Motor neuron (in vitro differentiated cells): Measurements from ENCODE around the gene LEFTY2. TPM values are rescaled to one million over a fixed set of nuclear protein-coding genes. Genes with fewer than 3 reads are reported as not detected.
"Not testable (repeated sequence)": the region's sequence is repeated elsewhere in the genome, so short reads cannot be mapped to it uniquely, and the experiment has no call there.

Experiments
- ATAC-seq, 8 experiments: fragments of 200-7000 bp; cut with Tn5 transposase; replicated peaks in 6 of 8; 2 replicates each; pipeline ENCODE4 v1.8.0; 2021; ENCODE audit warnings: mild to moderate bottlenecking in 8 of 8, moderate library complexity in 8 of 8
- H3K27ac ChIP-seq, 2 donors: fragments of 250-450 bp; sonication (Bioruptor Pico); 2 replicates each; pipeline ENCODE4 v1.9.0; 2021; ENCODE audit warnings: antibody characterized with exemption in 2 of 2, mild to moderate bottlenecking in 2 of 2, moderate library complexity in 1 of 2
- H3K4me1 ChIP-seq, 2 donors: fragments of 250-450 bp; sonication (Bioruptor Pico); replicated peaks in 1 of 2; 2 replicates each; pipeline ENCODE4 v1.6.1; 2021; ENCODE audit warnings: antibody characterized with exemption in 2 of 2, mild to moderate bottlenecking in 2 of 2, moderate library complexity in 1 of 2
- H3K4me3 ChIP-seq, 5 donors: fragments of 250-450 bp; sonication (Bioruptor Pico); 2 replicates each; pipeline ENCODE4 v1.9.0; 2021; ENCODE audit warnings: antibody characterized with exemption in 5 of 5, mild to moderate bottlenecking in 5 of 5, moderate library complexity in 4 of 5
- WGBS, 10 experiments: fragments of 450-650 bp; shearing (Covaris generic); methylation state at CpG; one replicate each; pipeline ENCODE4 v1.0.0; 2022; 5-methylcytosine and 5-hydroxymethylcytosine counted together
- in situ Hi-C, 9 experiments: fragments of 400-800 bp; cut with MboI; loops; one replicate each; pipeline ENCODE4 v1.15.0; 2021; ENCODE audit warnings: low sequenced_read_pairs in 9 of 9, low pct_unique_long_range_greater_than_20kb in 2 of 9; ENCODE audit not compliant: unreplicated experiment in 9 of 9
- total RNA-seq, 8 experiments: library from RNA; unstranded; fragments of 300-600 nt; gene quantifications; 2 replicates each; pipeline versions ENCODE4 v1.2.3 to v1.2.4, GENCODE V29; 2022

Gene LEFTY2
- total RNA-seq, 8 experiments from 2014 or later: 0.13 to 36.6 (median 0.63) TPM; not detected in 1

GRCh38 chr1:225970592-225971157, 29.7 kb upstream of the LEFTY2 start:
- H3K27ac ChIP-seq, H3K4me3 ChIP-seq, ATAC-seq, H3K4me1 ChIP-seq: not testable (repeated sequence)
- in situ Hi-C loops: loop anchor here in 3 of 9 experiments (10.0 kb wide), 1 partner anchor 496 kb away; no protein-coding TSS in a partner anchor
- WGBS, 10 experiments: 67 to 100% (median 86%) methylated on average over 2 to 14 of the region's 16 CpGs; no CpG with 5 or more reads in 2 of the 10 experiments

- in situ Hi-C loops: loop anchor here in 3 of 9 experiments (10.0 kb wide), 1 partner anchor 495 kb away; no protein-coding TSS in a partner anchor
- no CpG with 5 or more reads among the region's 28 CpGs for WGBS, 10 experiments
- not testable (repeated sequence) for H3K4me1 ChIP-seq, H3K4me3 ChIP-seq, H3K27ac ChIP-seq, ATAC-seq
Observed at GRCh38 chr1:225969751-225970150, 28.7 kb upstream of the LEFTY2 start.

- H3K27ac ChIP-seq: no peak overlapping the region
- H3K4me3 ChIP-seq: no peak overlapping the region
- WGBS, 10 experiments: 7 to 100% (median 85%) methylated on average over 1 to 5 of the region's 5 CpGs; no CpG with 5 or more reads in 2 of the 10 experiments
- peaks cover 0 to 5% of the 10 kb centered on the region in 2 donors for H3K4me1 ChIP-seq
- in situ Hi-C loops: no loop called here
- no peak for ATAC-seq
Observed at GRCh38 chr1:225965231-225965630, 24.2 kb upstream of the LEFTY2 start.

GRCh38 chr1:225963735-225964530, 22.9 kb upstream of the LEFTY2 start:
- peaks cover 0 to 3% of the 10 kb centered on the region in 2 donors for H3K4me1 ChIP-seq
- H3K4me3 ChIP-seq: no peak overlapping the region
- in situ Hi-C loops: no loop called here
- no peak overlapping the region for H3K27ac ChIP-seq
- no peak for ATAC-seq
- WGBS, 10 experiments: 66 to 95% (median 87%) methylated on average over 3 to 11 of the region's 15 CpGs; no CpG with 5 or more reads in 1 of the 10 experiments

- in situ Hi-C loops: no loop called here
- ATAC-seq: peak in 5 of 8 experiments; percentile 19 to 92 (median 80)
- Histone ChIP-seq H3K27ac (no peak overlapping the region), H3K4me1 (no peaks in the 10 kb centered on the region), H3K4me3 (no peak overlapping the region)
- WGBS, 10 experiments: 15 to 80% (median 46%) methylated on average over 3 to 16 of the region's 21 CpGs; no CpG with 5 or more reads in 3 of the 10 experiments
Observed at GRCh38 chr1:225962440-225962975, 21.5 kb upstream of the LEFTY2 start.

GRCh38 chr1:225961659-225962439, 20.8 kb upstream of the LEFTY2 start:
- no peaks in the 10 kb centered on the region for H3K4me1 ChIP-seq
- H3K4me3 ChIP-seq: no peak overlapping the region
- WGBS, 10 experiments: 51 to 92% (median 86%) methylated on average over 5 to 20 of the region's 20 CpGs; no CpG with 5 or more reads in 1 of the 10 experiments
- in situ Hi-C loops: no loop called here
- H3K27ac ChIP-seq: no peak overlapping the region
- no peak for ATAC-seq

- ATAC-seq: no peak
- H3K27ac ChIP-seq: no peak overlapping the region
- WGBS, 10 experiments: 20 to 94% (median 71%) methylated on average over 1 to 2 of the region's 3 CpGs; no CpG with 5 or more reads in 1 of the 10 experiments
- in situ Hi-C loops: no loop called here
- no peak overlapping the region for H3K4me3 ChIP-seq
- no peaks in the 10 kb centered on the region for H3K4me1 ChIP-seq
Observed at GRCh38 chr1:225958041-225958440, 17.0 kb upstream of the LEFTY2 start.

- ATAC-seq: no peak
- Histone ChIP-seq H3K4me3 (no peak overlapping the region), H3K27ac (no peak overlapping the region), H3K4me1 (no peaks in the 10 kb centered on the region)
- 67 to 100% (median 82%) methylated on average over 1 of the region's 1 CpG; no CpG with 5 or more reads in 6 of the 10 experiments for WGBS, 10 experiments
- in situ Hi-C loops: no loop called here
Observed at GRCh38 chr1:225954753-225955152, 13.7 kb upstream of the LEFTY2 start.

- in situ Hi-C loops: no loop called here
- no peak overlapping the region for H3K4me3 ChIP-seq
- no peak overlapping the region for H3K27ac ChIP-seq
- H3K4me1 ChIP-seq: no peaks in the 10 kb centered on the region
- ATAC-seq: no peak
- WGBS, 10 experiments: 58 to 100% (median 79%) methylated on average over 1 to 4 of the region's 4 CpGs; no CpG with 5 or more reads in 1 of the 10 experiments
Observed at GRCh38 chr1:225953315-225953714, 12.3 kb upstream of the LEFTY2 start.

- WGBS, 10 experiments: 20 to 100% (median 75%) methylated on average over 1 to 9 of the region's 9 CpGs; no CpG with 5 or more reads in 3 of the 10 experiments
- no peak overlapping the region for H3K27ac ChIP-seq
- in situ Hi-C loops: no loop called here
- peak in 2 of 8 experiments; percentile 34 to 66 for ATAC-seq
- H3K4me1 ChIP-seq: peaks cover 0 to under 1% of the 10 kb centered on the region in 2 donors
- H3K4me3 ChIP-seq: no peak overlapping the region
Observed at GRCh38 chr1:225950905-225951497, 10.0 kb upstream of the LEFTY2 start.

GRCh38 chr1:225949041-225949440, 8.0 kb upstream of the LEFTY2 start:
- 20 to 79% (median 61%) methylated on average over 1 to 6 of the region's 6 CpGs; no CpG with 5 or more reads in 2 of the 10 experiments for WGBS, 10 experiments

GRCh38 chr1:225946803-225947202, 5.8 kb upstream of the LEFTY2 start:
- no peak overlapping the region for H3K4me3 ChIP-seq
- WGBS, 10 experiments: 83 to 98% (median 93%) methylated on average over 1 to 5 of the region's 5 CpGs; no CpG with 5 or more reads in 4 of the 10 experiments
- peaks cover 8 to 17% of the 10 kb centered on the region in 2 donors for H3K4me1 ChIP-seq
- H3K27ac ChIP-seq: no peak overlapping the region
- in situ Hi-C loops: no loop called here
- ATAC-seq: no peak

More at GRCh38 chr1:225949041-225949440, 8.0 kb upstream of the LEFTY2 start:
- Histone ChIP-seq H3K4me1 (peaks cover 6 to 15% of the 10 kb centered on the region in 2 donors), H3K4me3 (no peak overlapping the region), H3K27ac (no peak overlapping the region)
- no peak for ATAC-seq
- in situ Hi-C loops: no loop called here
